22Rv1 (cell line): Measurements from ENCODE around the gene FHOD3.

Experiments used
- CTCF ChIP-seq: fragments of 450-650 bp; IDR thresholded peaks from 2 replicates; pipeline ENCODE4 v1.5.1; 2017; ENCODE audit warnings: mild to moderate bottlenecking
- ZFX ChIP-seq: fragments of 450-650 bp; IDR thresholded peaks from 2 replicates; pipeline ENCODE4 v1.6.1; 2017; ENCODE audit warnings: antibody characterized with exemption, borderline replicate concordance

GRCh38 chr18:36623681-36624190, 326.2 kb downstream of the FHOD3 start:
- no peak for TF ChIP-seq CTCF
- no peak for TF ChIP-seq ZFX
